GM12874 (cell line): ENCODE results near the gene SBF2.

Experiments
- TF ChIP-seq, protein P1 (sequence below): IDR thresholded peaks from 2 replicates; pipeline ENCODE4 v1.5.1; 2011; ENCODE audit warnings: low read depth, mild to moderate bottlenecking, control low read depth, low read length, moderate library complexity; ENCODE audit not compliant: insufficient read depth

Gene SBF2

DNA sequence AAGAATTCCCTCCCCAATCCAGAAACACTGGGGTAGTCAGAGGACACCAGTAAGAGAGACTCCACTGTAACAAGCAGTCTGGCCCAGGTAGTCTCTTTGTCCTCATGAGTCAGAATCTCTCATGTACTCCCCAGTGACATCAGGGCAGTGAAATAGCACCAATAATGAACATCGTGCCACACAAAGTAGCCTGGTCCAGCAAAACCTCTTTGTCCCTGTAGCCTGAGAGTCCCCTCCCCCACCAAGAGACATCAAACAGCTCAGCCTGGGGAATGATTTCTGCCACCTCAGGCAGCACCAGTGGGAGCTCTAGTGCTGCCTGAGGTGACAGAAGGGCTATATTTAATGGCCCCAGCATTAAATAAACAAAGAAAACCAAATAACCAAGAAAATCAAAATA is 88.1 kb downstream of the SBF2 start:
- TF ChIP-seq, protein P1, sequence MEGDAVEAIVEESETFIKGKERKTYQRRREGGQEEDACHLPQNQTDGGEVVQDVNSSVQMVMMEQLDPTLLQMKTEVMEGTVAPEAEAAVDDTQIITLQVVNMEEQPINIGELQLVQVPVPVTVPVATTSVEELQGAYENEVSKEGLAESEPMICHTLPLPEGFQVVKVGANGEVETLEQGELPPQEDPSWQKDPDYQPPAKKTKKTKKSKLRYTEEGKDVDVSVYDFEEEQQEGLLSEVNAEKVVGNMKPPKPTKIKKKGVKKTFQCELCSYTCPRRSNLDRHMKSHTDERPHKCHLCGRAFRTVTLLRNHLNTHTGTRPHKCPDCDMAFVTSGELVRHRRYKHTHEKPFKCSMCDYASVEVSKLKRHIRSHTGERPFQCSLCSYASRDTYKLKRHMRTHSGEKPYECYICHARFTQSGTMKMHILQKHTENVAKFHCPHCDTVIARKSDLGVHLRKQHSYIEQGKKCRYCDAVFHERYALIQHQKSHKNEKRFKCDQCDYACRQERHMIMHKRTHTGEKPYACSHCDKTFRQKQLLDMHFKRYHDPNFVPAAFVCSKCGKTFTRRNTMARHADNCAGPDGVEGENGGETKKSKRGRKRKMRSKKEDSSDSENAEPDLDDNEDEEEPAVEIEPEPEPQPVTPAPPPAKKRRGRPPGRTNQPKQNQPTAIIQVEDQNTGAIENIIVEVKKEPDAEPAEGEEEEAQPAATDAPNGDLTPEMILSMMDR: no peak

DNA sequence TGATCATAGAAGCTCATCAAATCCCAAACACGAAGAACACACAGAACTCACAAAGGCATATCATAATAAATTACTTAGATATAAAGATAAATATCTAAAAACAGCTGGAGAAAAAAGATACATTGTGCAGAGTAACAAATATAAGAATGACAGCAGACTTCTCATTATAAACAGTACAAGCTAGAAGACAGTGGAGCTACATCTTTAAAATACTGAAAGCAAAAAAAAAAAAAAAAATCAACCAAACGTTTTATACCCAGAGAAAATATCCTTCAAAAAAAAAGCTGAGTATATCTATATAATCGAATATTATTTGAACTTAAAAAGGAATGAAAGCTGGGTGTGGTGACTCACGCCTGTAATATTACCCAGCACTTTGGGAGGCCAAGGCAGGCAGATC is 90.0 kb downstream of the SBF2 start:
- TF ChIP-seq, protein P1: no peak

DNA sequence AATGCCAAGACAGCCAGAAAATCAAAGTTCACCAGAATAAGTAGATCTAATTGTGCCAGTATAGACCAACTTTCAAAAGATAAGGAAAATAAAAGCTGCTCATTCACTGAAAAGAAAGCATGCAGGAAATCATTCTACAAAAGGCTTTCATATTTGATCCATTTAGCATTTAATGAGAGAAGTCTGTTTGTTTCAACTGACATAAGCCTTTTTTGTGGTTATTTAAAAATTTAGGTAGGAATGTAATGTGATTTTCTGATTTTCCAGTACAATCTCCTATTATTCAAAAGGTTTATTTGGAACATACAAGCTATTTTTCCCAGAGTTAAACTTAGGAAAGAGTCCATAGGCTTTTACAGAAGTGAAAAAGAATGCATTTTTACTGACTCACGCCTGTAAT is 92.7 kb downstream of the SBF2 start:
- TF ChIP-seq, protein P1: no peak

DNA sequence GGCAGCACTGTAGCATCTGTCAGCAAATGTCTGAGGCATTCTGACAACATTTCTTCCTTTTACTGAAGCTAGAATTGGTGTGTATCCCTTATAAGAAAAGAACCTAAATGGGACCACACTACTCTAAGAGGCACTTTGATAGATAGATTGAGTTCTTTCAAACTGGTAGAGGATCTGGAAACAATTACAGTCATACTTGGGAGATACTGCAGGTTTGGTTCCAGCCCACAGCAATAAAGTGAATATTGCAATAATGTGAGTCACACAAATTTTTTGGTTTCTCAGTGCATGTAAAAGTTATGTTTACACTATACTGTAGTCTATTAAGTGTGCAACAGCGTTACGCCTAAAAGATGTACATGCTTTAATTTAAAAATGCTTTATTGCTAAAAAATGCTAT is 96.9 kb downstream of the SBF2 start:
- TF ChIP-seq, protein P1: no peak

DNA sequence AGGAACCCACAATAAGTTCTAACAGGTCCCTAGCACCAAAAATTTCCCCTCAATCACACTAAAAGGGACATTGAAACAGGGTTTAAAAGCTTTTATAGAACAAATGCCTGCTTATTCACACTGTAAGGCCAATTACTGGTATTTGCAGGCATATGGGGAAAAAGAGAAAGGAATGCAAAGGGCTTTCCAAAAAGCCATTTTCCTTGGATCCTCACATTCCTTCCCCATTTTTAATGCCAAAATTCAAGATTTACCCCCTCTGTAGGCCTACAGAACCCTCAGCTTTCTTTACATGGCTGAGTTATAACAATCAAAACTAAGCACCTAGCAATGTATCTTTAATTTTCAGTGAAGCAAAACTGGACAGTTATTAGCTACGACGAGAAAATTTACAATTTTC is 102.0 kb downstream of the SBF2 start:
- TF ChIP-seq, protein P1: no peak

DNA sequence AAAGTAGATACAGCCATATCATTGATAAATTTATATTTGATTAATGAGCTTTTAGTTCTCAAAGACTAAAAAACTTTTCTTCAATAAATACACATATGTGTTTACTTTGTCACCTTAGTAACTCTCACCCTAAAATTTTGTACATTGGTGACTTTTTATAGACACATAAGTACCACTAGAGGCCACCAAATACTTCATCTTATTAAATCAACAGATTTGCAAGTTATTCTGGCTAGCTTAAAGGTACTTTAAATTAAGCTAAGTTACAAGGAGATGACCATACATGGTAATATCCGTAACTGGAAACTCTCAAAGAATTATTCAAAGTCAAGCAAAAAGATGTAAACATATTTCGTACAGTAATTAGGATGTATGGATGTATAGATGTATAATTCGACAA is 112.2 kb downstream of the SBF2 start:
- TF ChIP-seq, protein P1: no peak

DNA sequence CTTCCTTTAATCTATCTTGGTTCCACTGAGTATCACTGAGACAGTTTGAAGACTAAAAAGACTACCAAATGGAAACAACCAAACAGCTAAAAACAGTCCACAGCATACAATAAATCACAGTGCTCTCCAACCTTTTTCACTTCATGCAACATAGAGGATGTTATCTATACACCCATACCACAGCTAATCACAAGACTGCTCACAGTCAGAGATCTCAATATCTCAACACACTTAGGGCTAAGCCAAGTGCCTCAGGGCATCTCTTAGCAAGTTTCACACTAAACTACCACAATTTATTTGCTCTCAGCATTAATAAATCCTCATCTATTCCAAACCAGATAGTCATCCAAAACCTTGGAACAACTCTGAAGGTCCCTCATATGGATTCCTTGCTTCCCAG is 129.4 kb downstream of the SBF2 start:
- TF ChIP-seq, protein P1: no peak

DNA sequence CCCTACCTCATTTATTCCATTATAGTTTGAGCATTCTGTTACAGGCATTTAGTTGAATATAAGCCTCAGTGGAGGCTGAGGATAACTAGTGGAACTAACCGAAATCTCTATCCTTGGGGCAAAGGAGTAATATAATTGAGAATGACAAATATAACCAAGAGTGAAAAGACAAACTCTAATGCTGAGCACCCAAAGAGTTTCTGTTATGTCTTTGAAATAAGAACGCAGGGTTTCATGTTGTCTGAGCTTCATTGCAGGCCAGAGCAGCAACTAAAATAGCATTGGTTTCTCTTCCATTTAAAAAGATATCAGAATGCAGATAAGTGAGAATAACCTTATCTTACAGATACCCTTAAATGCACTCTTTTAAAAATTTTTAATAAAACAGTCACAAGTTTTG is 131.8 kb downstream of the SBF2 start:
- TF ChIP-seq, protein P1: no peak
